UCSD-AML1 (cell line): ENCODE results near the gene ASPRV1.

ENCODE experiments used
- DNase-seq: peaks from one replicate; lab custom pipeline; 2025; ENCODE audit not compliant: unreplicated experiment; lab: John Stamatoyannopoulos, UW

The ASPRV1 gene

DNA sequence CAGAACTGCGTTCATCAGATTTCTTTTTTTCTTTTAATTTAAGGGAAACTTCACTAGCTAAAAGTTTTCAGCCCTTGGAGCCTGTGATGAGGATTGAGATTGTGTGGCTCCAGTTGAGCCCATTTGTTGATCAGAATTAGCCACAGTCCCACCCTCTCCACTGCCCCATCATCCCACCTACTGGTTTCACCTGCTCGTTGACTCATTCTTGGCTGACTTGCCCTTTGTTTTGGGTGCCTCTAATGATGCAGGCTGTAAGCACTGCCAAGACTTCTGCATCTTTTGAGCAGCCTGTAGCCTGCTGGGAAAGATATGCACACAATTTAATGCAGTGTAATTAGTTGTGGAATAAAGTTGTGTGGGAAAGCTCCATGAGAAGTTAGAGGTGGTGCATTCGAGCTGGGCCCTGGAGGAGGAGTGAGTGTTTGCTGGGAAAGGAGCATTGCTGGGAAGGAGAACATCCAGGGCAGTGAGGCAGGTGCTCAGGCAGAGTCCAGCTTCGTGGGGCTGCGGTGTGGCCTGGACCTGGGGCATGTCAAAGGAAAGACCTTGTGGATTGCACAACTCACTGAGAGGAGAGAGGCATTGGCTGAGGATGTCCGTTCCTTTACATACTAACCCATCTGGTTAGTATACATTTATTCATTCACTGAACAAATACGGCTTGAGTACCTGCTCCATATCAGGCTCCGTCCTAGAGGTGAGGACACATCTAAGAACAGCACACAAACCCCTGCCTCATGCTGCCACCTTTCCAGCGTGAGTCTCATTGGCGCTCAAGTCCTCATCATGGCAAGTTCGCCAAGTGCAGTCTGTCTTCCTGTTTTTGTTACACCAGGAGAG is 18.2 kb downstream of the ASPRV1 start:
- no peak for DNase-seq

DNA sequence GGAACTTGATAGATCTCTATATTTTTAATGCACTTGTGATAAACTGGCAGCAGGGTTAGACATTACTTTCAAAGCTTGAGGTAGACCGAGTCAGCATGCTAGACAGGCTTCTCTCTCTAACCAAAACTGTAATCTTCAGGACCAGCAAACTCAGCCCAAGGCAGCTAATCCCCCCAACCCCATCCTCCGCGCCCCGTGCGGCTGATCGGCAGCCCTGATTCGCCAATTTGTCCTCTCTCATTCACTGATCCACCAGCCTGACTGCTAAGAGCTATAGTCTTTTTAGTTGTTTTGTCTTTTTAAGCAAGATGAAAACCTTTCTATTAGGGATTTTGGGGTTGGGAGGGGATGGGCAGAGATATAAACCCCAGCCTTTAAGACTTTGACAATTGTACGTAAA is 20.7 kb downstream of the ASPRV1 start:
- no peak for DNase-seq

DNA sequence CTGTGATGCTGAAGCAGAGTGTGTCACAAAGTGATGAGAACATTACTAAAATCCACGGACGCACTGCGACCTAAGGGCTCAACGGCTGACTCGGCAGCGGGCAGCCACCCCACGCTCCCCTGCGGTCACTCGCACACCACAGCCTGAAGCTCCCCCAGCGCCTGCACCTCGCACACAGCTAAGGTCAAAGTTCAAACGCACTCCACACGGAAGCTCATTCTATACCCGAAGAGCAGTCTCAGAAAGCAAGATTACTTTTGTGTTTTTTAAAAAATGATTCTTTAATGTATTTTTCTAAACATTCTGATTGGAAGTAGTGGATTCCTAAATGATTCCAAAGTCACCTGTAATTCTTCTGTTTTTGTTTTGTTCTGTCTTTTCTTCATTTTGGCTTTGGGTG is 21.7 kb downstream of the ASPRV1 start:
- DNase-seq, result no peak

DNA sequence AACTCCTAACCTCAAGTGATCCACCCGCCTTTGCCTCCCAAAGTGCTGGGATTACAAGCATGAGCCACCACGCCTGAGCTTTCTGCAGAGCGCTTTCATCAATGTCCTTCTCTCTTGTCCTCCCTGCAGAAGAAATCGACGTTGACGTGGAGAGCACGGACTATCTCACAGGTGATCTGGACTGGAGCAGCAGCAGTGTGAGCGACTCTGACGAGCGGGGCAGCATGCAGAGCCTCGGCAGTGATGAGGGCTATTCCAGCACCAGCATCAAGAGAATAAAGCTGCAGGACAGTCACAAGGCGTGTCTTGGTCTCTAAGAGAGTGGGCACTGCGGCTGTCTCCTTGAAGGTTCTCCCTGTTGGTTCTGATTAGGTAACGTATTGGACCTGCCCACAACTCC is 23.5 kb downstream of the ASPRV1 start:
- DNase-seq, result no peak

DNA sequence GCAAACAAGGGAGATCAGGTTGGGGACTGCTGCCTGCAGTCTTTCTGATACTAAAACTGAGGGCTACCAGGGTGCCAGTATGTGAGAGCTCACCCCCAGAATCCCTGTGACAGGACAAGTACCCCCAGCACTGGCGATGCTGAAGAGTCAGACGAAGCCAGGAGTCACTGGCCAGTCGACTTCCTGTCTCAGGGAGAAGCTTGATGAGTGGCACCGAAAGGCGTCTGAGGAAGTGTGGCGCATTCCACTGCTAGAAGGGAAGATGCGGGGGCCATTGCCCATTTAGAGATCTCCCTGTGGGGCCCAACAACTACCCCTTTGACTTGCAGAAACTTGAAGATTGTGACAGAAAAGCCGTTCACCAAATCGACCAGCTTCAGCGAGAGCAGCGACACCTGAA is 24.5 kb downstream of the ASPRV1 start:
- DNase-seq, result no peak

DNA sequence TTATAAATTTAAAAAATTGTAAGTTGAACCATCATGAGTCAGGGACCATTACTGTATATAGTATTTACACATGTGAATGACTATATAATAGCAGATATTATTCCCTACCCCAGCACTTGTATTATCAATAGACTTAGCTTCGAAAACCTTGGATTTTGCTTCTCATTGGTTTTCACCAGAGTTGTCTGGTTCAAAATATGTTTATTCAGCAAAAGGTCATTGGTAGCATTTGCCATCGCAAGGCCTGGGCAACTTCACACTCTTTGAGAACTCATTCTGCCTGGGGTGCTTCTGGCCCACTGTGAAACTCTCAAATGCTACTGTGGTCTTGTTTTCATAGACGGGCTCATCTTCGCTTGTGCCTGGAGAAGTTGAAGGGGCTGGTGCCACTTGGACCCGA is 26.4 kb downstream of the ASPRV1 start:
- no peak for DNase-seq

DNA sequence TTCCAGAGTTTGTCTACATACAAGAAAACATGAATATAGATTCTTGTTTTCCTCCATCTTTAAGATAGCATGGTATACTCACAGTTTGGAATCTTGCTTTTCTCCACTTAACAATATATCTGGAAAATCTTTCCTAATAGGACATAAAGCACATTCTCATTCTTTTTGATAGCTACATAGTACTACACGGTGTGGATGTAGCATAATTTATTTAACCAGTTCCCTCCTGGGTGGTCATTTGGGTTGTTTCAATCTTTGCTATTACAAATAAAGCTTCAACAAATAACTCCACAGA is 26.9 kb downstream of the ASPRV1 start:
- no peak for DNase-seq

DNA sequence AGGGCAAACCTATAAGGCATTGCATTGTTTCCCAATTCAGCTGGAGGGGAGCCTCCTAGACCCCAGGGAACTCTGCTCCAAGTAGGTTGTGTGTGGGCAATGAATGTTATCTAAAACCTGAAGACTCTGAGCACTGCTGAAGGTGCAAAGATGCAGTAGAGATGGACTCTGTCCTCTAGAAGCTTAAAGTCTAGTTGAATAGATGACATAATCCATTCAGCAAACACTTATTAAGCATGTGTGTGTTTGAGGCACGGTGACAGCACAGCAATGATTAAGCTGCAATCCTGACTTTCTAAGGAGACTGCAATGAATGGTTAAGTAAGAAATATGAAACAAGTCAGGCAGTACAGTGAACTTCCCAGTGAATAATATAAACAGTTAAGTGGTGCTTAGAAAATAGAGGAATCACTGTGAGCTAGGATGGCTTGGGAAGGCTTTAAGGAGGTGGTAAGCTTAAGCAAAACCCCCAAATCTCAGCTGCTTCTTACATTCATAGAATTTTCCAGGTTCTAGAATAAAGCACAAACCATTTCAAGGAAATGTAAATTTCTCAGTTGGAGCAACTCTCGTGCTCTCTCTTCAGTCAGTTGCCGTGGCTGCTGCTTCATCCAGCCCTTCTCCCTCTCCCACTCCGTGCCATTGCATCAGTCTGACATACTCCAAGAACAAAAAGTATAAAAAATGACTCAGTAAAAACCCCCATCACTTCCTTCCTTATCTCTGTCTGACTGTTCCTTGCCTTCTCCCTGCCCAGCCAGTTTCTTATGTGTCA is 27.4 kb downstream of the ASPRV1 start:
- no peak for DNase-seq

DNA sequence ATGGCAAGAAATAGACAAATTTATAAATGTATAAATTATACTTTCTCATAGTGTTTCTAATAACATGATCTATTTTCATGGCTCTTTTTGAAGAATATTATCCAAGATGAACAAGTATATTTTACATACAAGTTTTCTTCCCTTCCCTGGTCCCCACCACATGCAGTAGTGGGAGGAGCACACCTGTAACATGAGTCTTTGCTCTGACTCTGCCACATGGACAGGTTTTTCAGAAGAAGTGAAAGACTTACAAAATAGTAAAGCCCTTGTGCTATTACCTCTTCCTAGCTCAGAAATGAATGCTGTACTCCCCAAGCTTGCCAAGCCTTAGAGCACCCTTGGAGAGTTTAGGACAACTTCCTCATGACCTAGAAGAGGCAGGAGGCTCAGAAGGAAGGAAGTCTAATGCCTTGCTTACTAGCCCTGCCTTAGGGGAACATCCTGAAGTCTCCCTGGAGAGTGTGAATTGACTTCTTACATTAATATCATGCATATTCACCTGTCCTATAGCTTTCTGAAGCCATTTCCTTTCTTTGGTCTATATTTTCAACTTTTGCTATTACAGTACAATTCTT is 28.1 kb downstream of the ASPRV1 start:
- no peak for DNase-seq

DNA sequence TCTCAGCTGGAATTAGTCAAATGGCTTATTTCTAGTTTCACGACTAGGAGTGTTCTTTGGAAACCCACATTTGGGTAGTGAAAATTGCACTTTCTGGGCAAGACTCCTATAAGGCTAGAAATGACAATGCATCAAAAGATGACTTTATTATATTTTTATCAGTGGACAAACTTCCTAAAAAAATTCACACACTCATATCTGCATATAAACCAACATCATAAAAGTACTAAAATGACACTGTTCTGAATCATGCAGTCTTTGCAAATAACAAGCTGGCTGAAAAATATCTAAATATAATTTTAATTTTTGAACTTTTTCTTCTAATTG is 28.9 kb downstream of the ASPRV1 start:
- DNase-seq, result no peak

DNA sequence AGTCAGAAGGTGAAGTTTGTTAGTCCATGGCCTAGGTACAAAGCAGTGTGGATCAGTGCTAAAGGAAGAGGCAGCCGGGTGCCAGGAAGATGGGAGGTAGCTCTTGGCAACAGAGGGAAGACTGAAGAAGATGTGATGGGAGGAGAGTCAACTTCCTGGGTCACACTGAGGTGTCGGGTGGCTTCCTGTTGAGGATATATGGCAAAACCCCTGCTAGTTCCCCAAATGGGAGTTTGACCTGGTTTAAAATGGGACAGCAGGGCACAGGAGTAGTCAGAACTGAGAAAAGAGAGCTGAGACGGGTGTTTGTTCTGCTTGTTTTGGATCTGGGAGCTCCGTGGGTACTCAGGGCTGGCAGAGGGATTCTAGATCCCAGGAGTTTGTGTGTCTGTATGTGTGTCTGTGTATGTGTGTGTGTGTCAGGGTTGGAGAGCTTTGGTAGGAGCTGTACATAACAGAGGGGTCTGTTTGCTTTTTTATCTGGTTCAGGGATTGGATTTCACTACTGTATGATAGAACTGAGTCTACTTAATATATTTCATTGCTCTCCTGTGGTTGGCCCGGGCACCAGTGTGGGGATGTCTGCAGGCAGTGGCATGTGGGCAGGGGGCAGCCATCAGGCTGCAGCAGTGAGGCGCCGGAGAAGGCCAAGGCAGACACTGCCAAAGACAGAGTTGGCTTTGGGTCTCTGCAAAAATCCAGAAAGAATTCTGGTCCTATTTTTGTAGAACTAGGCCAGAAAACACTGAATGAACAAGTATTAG is 29.4 kb downstream of the ASPRV1 start:
- DNase-seq, result no peak

DNA sequence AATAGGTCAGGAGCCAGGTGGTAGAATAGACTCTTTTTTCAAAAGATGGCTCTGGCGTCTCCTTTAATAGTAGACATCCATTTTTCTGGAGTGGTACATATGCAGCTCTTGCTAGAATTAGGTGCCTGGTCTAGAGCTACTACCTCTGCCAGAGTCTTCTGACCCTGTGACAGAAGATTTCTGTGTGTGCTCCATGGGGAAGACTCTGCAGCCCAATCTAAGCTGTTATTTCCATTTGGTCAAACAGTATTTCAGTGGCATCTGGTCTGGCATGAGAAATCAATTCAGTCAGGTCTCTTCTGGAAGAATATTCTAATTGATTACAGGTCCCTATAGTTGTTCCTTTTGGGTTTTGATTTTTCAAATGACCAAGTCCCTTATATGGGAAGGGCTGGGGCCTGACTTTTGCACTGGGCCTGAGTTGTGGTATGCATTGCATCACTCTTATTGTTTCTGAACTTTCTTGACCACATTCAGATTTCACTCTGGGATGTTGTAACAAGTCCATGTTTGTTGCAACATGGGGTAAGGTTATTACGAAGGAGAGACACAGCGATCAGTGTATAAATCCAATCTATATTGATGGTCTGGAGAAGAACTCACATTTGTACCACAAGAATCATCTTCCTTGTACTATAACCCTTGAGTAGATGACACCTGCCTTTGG is 34.4 kb downstream of the ASPRV1 start:
- DNase-seq, result no peak

DNA sequence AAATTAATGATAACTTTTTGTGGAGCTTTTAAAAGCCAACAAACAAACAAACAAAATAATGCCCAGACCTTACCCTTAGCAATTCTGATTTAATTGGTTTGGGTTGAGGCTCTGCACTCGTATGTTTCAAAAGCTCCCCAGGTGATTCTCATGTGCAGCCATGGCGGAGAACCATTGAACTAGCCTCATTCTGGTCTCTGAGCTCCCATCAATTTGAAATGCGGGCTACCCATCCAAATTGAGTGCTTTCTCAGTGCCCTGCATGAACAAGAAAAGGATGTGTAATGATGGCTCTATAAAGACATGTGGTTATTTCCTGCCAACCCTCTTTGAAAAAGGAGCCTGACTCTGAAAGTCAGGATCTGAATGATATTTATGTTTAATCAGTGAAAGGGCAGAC is 38.3 kb downstream of the ASPRV1 start:
- DNase-seq, result no peak

DNA sequence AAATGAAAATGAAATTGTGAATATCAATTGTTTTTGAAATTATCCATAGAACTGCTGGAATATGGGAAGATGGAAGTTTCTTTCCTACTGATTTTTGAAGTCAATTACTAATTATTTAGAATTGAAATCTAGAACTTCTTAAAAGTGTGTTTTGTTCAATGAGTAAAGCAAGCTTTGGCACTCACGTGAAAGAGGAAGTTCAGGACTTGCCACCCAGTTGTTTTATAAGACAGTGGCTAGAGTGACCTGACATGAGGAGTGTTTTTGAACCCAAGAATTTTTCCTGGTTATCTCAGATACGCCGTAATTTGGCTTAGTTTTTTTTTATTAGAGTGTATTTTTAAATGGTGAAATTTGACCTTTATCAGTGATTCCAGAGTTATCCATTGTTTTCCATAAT is 43.0 kb downstream of the ASPRV1 start:
- DNase-seq, result no peak

DNA sequence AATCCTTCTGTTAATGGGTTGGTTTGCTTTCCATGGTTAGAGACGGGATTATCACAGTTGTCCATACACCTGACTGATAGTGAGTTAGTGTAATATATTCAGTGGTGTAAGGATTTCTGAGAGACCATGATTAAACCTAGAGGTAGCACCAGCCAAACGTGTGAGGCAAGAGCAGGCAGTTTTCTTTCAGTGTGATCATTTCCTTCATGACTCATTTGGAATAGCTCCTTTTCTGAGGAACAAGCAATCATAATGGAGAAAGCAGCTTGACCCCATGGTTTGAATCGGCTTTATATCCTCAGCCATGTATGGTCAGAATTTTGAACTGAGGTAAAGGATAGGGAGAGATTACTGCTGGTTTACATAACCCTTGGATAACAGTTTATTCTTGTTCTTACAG is 43.6 kb downstream of the ASPRV1 start:
- DNase-seq, result no peak

DNA sequence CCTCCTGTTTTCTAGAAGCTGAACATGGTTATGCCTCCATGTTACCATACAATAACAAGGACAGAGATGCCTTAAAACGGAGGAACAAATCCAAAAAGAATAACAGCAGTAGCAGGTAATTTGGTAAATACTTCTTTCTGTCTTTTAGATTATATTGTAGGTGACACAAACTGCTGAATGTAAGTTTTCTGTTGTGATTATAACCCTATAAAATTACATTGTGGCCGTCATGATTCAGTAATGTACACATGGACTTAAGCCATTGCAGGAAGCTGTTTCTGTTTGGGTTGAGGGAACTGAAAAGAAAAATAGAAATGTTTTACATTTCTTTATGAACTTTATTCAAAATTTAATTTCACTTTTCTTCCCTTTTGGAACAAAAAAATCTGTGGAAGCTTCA is 45.3 kb downstream of the ASPRV1 start:
- no peak for DNase-seq

DNA sequence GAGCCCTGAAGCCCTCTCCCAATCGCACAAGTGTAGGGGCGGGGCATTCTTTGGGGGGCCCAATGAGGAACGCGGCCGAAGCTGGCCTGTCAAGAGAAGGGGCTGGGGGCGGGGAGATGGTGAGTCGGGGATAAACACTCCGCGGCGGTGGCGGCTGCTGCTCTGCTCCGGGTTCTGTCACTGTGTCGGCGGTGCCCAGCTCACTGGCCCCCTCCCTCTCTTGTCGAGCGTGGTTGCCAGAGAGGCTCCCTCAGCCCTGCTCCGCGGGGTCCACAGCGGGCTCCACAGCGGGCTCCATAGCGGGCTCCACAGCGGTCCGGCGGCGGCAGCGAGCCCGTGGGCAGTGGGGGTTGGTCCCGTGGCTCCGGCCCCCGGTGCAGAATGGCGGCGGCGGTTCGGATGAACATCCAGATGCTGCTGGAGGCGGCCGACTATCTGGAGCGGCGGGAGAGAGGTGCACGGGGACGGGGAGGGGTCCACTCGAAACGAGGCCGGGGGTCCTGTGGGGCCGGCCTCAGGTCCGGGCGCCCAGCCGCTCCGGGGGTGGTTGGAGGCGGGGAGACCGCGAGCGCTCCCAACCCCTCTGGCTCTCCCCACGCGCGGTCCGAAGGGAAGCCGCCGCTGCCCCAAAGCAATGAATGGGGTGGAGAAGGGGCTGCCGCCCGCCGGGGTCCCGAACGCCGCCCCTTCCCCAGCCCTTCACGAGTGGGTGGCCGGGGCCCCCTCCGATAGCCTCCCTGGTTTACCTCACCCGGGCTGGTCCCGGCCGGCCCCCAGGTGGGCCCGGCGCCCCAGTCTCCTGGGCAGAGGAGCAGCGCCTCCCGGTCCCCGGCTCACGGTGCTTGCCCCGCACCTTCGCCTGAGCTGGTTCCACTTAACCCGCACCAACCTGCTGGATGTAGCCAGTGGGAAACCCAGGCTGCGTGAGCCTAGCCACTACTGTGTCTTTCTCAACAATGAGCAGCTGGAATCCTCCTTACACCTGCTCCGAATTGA is 46.2 kb downstream of the ASPRV1 start, which contains the start of gene MXD1:
Gene MXD1, plus strand, starts transcription at position 160 of the 996 bp plus-strand sequence. Its CDS starts 222 bp downstream, at position 382.
- peak; percentile 45 for DNase-seq

DNA sequence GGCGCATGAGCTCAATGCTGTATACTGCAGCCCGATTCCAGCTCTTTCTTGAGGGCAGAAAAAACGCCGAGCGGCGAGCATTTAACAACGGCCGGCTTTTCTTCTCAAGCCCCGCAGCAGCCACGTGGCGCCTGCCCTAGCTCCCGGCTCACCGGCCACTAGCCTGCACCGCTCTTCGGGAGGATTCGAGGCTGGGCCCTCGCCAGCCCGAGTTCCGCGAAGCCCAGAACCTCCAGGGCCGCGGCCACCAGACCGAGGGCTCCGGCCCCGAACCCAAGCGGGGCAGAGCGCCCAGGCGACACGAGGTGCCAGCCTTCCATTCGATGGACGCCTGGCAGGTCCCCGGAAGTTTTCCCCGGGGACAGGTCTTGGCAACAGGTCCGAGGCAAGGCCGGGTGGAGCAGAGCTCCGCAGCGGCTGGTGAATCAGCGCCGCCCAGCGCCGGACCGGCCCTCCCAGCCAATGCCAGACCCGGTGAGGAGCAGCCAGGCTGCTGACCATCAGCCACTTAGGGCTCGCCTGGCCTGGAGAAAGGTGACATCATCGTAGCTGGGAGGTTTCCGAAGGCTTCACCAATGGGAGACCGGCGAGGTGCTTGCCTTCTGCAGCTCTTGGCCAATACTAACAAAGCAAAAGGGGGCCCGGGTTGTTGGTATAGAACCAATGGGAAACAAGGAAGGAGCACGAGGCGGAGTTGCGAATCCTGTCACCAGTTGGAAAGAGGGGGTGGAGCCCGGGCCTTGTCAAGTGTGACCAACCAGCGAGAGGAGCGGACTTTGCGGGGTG is 47.1 kb downstream of the ASPRV1 start:
- DNase-seq, result peak; percentile 100

DNA sequence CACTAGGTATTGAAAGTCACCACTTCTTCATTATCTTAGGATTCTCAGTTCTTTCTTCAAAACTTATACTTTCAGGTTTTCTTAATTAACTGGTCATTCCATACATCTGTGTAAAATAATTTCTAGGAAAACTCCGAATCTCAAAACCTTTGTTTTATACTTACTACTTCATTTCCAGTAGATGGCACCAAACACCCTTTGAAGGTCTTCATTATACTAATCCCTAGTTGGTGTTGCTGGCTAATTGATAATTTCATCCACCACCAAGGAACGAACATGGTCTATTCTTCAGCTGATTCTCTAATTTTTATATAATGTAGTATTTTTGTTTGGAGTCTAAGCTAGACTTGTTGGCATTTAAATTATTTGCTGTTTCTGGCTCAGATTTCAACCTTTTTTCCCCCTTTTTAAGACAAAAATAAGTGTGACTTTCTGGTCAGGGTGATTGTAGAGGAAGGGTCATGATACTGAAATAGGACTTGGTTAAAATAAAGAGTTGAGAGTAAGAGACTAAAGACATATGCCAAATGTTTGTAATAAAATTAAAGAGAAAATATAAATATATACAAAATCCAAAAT is 49.4 kb downstream of the ASPRV1 start:
- DNase-seq, result no peak
